Measurements from ENCODE around the gene EXOC6B.
"Not testable (repeated sequence)": the region's sequence is repeated elsewhere in the genome, so short reads cannot be mapped to it uniquely, and the experiment has no call there.

Gene EXOC6B

DNA sequence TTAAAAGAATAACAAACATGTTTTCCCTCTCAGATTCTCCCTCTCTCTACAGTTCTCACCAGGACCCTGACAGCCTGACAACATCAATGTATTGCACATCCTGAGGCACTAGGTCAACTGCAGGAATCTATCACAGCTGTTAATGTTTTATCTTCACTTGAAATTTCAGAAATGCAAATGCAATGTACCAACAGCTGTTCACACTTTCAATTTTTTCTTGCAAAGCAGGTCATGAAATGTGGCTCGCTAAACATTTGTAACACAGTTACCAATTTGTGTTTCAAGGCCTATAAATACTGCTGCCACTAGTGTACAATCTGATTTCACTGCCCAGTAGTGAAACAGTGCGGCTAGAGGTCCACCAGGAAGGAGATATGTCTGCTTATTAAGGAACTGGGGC, 147.8 kb downstream of the EXOC6B start:
- no peak for DNase-seq (ENCODE audit: low read depth)

DNA sequence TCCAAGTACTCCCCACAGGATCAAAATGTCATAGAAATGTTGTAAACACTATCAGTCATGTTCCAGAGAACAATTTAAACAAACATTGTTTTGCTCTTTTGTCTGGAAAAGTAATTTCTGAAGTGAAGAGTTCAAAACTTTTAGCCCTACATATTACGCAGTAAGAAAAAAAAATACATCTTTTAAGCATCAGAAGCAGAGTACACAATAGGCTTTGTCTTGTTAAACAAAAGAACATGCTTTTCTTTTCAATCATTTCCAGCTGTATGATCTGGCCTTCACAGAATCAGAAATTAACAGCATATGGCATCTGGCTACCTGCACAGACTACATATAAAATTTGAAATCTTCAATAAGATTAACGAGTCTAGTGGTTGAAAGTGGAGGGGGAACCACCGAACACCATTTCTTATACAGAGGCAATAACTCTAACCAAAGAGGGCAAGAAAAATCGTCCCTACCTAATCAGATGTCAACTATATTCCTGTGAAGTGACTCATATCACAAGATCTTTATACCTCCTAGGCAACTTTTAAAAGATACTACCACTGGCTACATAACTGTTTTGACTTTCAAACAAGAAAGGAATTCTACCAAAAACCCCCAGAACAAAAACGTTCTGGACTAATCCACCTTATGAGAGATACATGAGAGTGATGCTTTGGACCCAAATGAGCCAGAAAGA, 149.3 kb downstream of the EXOC6B start:
- peak; percentile 40 for DNase-seq (ENCODE audit: low read depth)

DNA sequence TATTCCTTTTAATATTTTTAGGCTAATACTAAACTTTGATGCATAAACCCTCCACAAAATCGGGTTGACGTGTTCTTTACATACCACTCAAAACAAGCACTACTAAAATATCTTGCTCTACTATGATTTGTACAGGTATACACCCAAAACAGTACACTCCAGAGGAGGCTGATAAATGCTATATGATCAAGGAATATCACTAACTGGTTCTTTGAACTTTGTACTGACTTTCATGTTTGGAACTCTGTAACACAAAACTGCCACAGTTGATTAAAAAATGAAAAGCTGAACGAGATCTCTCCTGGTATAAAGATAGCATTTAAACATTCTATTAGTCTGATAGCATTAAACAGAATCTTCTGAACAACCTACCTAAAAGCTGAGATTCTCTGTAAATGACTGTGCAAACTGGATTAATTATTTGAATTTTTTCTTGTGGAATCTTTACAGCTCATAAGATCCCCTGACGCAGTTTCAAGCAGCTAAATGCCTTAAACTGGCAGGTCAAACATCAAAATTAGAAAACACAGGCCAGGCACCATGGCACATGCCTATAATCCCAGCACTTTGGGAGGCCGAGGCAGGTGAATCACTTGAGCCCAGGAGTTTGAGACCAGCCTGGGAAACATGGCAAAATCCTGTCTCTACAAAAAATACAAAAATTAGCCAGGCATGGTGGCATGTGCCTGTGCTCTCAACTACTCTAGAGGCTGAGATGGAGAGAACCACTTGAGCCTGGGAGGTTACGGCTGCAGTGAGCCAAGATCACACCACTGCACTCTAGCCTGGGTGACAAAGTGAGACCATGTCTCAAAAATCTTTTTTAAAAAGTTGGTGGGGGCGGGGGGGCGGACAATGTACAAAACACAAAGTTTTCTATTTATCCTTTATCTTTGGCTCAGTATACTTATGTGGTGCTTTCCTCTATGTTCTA, 150.6 kb downstream of the EXOC6B start:
- no peak for DNase-seq (ENCODE audit: low read depth)

DNA sequence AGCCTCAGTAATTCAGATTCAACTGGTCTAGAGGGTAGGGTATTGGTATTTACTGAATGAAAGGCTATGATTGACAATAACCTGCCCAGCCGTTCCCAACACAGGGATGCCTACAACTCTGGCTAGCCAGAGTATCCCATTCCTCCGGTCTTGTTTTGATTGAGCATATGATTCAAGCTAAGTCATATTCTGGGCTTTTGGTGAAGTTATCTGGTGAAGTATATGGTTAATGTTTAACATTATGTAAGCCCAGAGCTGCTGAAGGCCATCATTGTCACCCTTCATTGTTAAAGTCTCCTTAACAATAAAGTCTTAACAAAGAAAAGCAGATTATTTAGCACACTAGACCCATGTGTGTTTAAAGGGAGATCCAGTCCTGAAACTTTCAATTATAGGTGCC, 152.6 kb downstream of the EXOC6B start:
- peak; percentile 14 for DNase-seq (ENCODE audit: low read depth)

DNA sequence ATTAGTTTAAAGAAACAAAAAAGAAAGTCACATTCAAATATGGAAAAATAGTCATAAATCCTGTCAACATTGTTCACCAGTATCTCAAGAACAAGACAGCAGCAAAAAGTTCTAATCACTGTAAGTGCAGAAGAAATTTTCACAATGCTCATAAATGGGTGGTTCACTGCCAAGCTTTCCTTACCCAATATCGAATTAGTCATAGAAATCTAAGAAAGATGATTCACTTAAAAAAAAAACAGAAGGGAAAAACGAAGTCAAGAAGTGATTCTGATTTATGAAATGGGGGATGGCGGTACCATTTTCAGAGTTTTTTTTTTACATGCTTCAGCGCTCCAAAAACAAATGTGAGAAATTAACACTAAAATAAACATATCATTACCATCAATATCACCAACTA, 156.7 kb downstream of the EXOC6B start:
- DNase-seq (ENCODE audit: low read depth), result peak; percentile 79

DNA sequence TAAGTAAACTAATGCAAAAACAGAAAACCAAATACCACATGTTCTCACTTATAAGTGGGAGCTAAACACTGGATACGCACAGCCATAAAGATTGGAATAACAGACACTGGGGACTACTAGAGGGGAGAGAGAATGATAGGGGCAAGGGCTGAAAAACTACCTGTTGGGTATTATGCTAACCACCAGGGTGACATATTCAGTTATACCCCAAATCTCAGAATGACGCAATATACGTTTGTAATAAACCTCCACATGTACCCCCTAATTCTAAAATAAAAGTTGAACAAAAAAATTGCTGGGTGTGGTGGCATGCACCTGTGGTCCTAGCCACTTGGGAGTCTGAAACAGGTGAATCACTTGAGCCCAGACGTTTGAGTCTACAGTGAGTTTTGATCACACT, 157.2 kb downstream of the EXOC6B start:
- no peak for DNase-seq (ENCODE audit: low read depth)

DNA sequence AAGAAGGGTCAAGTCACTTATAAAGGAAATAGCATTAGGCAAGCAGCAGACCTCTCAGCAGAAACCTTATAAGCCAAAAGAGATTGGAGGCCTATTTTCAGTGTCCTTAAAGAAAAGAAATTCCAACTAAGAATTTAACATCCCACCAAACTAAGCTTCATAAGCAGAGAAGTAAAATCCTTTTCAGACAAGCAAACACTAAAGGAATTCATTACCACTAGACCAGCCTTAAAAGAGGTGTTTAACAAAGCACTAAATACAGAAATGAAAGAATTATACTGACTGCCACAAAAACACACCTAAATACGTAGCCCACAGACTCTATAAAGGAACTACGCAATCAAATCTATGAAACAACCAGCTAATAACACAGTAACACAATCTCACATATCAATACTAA, 160.4 kb downstream of the EXOC6B start:
- DNase-seq (ENCODE audit: low read depth), result no peak

DNA sequence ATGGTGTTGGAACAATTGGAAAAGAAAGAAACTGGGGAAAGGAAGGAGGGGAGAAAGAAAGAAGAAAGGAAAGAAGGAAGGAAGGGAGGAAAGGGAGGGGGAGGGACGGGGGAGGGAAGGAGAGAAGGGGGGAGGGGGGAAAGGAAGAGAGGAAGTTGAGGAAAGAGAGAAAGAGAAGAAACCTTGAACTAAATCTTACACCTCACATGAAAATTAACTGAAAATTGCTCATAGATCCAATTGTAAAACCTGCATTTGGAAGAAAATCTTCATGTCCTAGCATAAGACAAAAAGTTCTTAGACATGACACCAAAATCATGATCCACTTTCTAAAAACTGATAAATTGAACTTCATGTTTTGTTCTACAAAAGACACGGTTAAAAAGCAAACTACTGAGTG, 163.8 kb downstream of the EXOC6B start:
- no peak for DNase-seq (ENCODE audit: low read depth)

DNA sequence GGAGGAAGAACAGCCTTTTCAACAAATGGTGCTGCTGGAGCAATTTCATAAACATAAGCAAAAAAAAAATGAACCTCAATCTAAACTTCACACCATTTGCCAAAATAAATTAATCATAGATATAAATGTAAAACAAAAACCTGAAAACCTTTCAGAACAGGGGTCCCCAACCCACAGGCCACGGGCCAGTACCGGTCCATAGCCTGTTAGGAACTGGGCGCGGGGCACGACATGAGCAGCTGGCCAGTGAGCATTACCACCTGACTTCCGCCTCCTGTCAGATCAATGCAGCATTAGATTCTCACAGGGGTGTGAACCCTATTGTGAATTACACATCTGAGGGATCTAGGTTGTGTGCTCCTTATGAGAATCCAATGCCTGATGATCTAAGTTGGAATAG, 176.0 kb downstream of the EXOC6B start:
- no peak for DNase-seq (ENCODE audit: low read depth)

DNA sequence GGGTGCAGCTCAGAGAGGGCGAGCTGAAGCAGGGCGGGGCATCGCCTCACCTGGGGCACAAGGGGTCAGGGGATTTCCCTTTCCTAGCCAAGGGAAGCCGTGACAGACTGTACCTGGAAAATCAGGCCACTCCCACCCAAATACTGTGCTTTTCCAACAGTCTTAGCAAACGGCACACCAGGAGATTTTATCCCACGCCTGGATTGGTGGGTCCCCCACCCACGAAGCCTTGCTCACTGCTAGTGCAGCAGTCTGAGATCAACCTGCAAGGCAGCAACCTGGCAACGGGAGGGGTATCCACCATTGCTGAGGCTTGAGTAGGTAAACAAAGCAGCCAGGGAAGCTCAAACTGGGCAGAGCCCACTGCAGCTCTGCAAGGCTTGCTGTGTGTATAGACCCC, 184.6 kb downstream of the EXOC6B start:
- not testable (repeated sequence) for DNase-seq (ENCODE audit: low read depth)

DNA sequence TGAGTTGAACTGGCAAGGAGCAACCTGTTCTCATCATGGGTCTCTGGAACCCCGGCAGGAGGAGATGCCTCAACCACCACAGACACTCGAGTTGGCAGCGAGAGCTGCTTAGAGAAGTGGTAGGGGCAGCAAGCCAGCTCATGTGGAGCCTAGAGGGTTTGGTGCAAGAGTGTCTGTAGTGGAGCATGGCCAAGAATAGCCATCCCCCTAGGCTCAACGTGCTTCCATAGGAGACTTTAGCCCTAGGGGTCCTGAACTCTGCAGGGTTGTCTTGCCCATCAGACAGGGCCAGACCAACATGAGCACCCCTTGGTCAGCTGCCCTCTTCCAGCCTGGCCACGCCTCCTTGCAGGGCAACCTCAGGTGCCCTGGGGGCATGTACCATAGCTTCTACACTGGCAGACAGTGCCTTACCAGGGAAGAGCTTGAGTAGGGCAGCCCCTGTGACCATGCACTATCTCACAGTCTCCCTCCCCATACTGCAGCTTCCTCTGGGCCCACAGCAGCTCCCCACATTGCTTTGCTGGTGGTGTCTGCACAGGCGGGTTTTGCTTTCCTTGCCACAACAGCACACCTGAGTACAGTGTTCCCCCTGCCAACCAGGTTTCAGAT, 187.1 kb downstream of the EXOC6B start:
- DNase-seq (ENCODE audit: low read depth), result no peak

DNA sequence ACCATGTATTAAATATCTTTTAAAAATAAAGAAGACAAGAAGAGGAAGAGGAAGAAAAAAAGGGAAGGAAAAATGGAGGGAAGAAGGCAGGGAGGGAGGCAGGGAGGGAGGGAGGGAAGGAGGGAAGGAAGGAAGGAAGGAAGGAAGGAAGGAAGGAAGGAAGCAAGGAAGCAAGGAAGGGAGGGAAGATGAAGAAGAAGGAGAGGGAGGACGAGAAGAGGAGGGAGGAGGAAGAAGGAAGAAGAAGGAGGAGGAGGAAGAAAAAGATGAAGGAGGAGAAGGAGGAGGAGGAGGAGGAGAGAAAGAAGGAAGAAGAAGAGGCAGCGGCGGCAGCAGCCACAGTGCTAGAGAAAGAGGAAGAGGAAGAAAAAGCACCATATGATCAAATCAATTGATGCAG, 189.6 kb downstream of the EXOC6B start:
- no peak for DNase-seq (ENCODE audit: low read depth)

DNA sequence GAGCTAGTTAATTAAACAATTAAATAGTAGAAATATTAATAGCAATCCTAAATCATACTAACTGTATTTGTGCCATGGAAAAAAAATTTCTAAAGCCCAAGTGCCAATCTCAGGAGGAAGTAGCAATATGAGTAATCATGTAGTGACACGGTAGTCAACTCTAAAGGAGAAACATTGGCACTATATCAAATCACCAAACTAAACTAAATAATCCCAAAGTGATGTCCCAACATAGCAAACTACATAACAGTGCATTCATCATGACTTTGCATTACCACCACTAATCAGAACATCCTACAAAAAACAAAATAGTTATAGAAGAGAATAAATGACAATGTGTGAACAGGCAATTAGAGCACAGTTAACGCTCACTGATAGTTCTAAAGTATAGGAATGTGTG, 195.1 kb downstream of the EXOC6B start:
- DNase-seq (ENCODE audit: low read depth), result peak; percentile 27

DNA sequence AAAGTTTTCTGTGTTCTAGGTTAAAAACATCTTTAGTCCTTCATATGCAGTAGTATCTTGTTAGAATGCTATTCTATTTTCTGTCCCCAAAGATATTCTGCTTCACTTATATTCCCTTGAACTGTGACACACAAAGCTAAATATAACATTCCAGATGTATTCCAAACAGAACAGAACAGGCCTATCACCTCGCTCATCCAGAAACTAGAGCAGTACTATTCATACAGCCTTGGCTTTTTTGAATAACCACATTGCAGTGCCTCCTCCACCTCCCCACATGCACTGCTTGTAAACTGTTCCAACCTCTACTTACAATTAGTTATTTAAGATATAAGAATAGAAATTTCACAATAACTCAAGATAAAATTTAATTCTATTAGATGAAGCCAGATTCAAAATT, 196.8 kb downstream of the EXOC6B start:
- no peak for DNase-seq (ENCODE audit: low read depth)

DNA sequence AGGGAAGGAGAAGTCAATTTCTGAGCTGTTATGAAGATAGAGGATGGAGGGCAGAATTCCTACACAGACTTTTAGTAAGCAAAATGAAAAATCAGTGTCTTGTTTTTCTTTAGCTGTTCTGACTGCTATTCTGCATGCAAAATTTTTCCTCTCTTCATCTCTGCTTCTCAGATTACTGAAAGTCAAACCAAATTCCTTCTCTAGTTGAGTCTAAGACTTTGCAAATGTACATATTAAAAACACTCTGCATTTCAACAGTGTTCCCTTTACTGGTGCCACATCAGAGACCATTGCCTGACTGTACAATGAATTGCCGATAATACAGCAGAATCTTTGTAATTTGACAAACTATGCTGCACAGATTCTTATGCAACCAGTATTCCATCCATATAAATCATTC, 198.8 kb downstream of the EXOC6B start:
- DNase-seq (ENCODE audit: low read depth), result no peak

DNA sequence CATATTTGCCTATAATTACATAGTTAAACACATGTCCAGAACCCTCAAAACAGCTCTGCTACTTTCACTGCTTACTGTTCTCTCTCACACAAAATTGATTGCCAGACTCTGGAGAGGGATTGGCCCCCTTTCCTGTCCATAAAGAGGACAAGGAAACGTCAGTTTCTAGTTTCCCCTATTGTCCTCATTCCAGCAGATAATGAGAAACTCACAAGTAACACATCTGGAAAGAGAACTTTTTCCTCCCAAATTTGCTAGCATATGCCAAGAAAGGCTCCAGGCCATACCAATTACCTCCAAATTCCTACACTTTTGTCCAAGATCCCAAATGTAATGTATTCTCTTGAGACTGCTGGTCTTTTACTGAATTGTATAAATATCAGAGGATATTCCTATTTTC, 200.5 kb downstream of the EXOC6B start:
- no peak for DNase-seq (ENCODE audit: low read depth)

DNA sequence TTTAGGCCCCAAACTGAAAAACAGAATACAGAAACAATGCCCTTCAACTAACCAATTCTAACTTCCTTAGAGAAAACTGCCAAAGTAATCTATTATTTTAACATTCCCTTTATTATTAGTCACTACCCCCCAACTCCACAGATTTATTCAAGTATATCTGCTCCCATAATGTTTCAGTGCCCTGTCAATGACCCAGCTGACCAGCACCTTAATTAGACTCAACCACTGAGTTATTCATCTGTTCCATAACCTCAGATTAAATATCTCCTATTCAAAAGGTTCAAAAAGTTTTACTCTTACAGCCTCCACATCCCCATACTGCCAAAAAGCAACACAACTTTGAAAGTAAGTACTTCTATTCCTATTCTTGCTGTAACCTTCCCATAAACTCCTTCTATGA, 202.4 kb downstream of the EXOC6B start:
- no peak for DNase-seq (ENCODE audit: low read depth)

DNA sequence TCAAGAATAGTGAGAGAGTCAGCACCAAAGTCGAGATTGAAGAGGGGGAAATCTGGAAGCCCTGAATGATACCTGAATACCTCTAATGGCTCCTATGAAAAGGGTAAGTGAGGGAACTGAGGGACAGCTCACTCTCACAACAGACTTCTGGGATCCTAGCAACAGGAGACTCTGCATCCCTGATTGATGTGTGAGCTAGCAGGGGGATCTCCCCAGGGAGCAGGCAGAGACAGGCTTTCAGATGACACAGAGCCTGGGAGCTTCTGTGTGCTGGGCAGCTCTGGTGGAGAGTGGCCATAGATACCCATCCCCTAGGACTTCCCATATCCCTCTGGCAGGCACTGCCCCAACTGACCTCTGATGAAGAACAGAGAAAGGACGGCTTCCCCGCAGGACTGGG, 206.2 kb downstream of the EXOC6B start:
- no peak for DNase-seq (ENCODE audit: low read depth)

DNA sequence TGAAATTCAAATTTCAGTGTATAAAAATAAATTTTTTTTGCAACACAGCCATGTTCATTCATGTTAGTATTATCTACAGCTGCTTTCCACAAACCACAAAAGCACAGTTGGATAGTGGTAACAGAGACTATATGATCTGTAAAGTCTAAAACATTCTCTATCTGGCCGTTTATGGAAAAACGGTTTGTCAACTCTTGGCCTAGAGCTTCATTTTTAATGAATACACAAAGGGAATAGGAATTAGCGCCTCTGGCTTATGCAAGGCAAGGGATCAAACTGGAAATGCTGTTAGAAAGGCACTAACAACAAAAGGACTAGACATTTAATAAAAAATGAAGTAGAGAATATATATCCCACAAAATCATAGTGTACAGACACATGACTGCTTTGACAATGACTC, 211.9 kb downstream of the EXOC6B start:
- no peak for DNase-seq (ENCODE audit: low read depth)

DNA sequence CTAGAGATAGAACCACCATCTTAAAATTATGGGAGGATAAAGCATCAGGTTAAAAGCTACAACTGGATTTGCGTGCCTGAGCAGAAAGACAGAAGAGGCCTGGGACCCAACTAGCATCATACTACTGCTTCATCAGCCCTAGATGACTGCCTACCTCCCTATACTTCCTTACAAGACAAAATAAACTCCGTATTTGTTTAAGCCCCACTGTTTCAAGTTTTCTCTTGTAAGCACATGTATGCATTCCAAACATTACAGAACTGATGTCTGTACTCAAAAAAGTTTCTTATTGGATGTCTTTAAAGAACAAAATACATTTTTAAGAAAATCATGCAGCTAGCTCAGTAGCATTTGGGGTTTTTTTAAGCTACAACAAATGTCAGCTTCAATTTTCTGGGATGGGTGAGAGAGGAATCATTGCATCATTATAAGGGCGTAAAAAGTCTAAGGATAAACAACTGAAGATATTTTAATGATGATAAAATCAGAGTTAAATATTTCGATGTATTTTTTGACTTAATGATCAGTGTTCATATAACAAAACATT, 213.1 kb downstream of the EXOC6B start:
- DNase-seq (ENCODE audit: low read depth), result no peak

DNA sequence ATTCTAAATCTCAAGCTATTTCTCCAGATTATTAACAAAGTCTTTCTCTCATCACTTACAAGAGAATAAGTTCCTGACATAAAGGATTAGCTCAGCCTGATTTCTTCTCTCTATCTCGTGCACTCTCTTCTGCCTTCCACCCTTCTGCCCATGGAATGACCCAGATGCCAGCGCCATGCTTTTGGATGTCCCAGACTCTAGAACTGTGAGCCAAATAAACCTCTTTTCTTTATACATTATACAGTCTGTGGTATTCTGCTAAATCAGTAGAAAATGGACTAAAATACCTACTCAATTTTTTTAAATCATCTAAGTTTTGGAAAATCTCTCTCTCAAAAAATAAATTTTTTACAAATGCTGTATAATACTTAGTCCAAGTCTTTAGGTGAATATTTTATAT, 218.6 kb downstream of the EXOC6B start:
- DNase-seq (ENCODE audit: low read depth), result no peak

DNA sequence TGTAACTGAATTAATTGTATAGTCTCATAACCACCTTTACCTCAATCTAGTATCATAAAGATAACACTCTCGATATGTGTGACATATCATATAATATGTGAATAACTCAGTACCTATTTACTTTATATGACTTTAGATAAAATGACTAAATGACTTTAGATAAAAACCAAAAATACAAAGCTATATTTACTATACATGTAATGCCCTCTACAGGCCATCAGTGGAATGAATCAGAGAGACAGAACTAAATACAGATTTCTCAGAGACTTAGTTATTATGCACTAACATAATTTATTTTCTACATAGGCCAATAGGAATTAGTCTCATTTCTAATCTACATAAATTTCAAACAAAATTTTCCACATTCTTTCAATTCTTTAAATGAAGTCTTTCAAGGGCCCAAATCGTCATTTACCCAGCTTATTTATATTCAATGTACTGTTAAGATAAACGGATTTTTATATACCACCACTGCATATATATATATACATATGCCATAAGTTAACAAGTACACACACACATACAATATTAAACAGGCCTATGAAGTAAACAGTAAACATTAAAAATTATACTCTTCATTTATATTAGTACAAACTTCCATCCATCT, 219.9 kb downstream of the EXOC6B start:
- peak; percentile 45 for DNase-seq (ENCODE audit: low read depth)

Measured in ELR (cell line).